HG02870 (cell line): ENCODE data around the gene POLE3.
"Not testable (repeated sequence)": the region's sequence is repeated elsewhere in the genome, so short reads cannot be mapped to it uniquely, and the experiment has no call there.

Experiments used
- ATAC-seq: cut with Tn5 transposase; IDR thresholded peaks from one replicate; pipeline ENCODE4 v1.9.1; 2021; ENCODE audit warnings: mild to moderate bottlenecking, moderate library complexity; ENCODE audit not compliant: unreplicated experiment

Gene POLE3

GRCh38 chr9:113379094-113379828 is 31.2 kb downstream of the POLE3 start:
- not testable (repeated sequence) for ATAC-seq

- peak; percentile 69 for ATAC-seq
Measured at GRCh38 chr9:113376634-113377567, 33.6 kb downstream of the POLE3 start, which contains the start of gene HDHD3. Gene HDHD3, minus strand, starts transcription at chr9:113376986. Its CDS starts 2,632 bp downstream, at chr9:113374354.

DNA sequence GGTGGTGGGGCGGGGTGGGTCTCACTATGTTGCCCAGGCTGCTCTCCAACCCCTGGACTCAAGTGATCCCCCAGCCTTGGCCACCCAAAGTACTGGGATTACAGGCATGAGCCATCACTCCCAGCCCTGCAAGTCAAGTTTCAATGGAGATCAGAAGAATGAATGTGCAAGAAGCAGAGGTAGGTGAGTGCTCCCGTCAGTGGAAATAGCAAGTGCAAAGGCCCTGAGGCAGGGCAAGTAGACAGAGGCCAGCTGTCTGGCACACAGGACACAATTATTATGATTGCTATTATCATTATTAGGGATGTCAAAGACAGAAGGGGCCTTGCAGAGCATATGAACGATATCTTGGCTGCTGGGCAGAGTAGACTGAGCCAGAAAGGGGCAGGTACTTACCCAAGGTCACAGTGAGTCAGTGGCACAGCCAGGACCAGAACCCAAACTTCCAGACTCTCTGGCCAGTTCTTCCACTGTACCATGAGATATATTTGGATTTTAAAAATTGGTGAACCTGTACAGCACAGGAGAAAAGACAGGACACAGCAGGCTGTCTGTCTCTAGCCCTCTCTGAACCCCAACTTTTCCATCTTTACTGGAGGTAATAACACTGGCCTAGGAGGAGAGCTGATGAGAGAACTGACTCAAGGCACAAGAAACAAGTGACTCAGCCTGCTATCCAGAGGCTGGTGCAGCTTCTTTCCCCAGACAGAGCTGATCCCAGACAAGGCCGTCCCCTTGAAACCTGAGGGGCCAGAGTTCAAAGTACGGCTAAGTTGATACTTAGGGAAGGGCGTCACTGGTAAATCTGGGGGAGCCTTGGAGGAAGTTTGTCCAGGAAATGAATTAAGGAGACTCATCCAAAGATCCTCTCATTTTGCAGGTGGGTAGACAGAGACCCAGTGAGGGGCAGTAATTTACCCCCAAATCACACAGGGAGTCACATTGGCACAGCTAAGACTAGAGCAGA is 35.1 kb downstream of the POLE3 start:
- ATAC-seq = no peak

DNA sequence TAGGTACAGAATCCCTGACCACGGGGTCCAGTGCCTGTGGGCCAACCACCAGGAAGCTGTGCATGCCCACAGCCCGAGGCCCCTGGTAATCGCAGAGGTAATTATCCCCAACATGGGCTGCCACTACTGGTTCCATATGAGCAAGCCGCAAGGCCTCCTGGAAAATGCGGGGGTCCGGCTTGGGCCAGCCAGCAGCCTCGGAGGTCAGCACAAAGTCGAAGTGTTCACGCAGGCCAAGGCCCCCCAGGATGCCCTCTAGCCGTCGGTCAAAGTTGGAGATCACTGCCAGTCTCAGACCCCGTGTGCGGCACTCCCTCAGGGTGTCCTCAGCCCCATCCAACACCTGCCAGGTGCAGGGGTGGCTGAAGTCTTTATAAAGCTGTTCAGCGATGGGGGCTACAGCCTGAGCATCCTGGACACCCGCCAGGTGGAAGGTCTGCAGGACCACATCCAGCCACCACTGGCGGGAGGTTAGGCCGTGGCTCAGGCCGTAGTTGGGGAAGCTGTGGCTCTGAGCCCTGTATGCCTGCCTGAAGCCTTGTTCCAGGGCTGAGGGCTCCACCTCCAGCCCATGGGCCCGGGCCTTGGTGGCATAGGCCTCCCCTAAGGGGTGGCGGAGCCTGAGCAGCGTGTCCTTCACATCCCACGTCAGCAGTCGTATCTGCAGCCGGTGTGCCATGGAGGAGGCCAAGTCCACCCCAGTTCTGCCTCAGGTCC is 36.6 kb downstream of the POLE3 start:
- ATAC-seq = no peak

- no peak for ATAC-seq
Measured at GRCh38 chr9:113373256-113373655, 37.2 kb downstream of the POLE3 start.

DNA sequence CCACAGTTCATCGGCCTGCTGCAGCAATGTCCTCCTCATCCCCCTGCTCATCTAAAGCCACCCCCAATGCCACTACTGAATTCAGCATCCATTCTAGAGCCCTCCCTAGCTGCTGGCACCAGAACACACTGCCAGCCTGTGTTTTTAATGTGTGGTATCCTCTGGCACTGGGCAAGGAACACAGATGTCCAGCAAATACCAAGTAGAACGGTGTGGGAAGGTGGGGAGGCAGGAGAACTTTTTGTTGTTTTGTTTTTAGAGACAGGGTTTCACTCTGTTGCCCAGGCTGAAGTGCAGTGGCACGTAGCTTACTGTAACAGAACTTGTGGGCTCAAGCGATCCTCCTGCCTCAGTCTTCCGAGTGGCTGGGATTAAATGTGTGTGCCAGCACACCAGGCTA is 38.4 kb downstream of the POLE3 start:
- no peak for ATAC-seq

DNA sequence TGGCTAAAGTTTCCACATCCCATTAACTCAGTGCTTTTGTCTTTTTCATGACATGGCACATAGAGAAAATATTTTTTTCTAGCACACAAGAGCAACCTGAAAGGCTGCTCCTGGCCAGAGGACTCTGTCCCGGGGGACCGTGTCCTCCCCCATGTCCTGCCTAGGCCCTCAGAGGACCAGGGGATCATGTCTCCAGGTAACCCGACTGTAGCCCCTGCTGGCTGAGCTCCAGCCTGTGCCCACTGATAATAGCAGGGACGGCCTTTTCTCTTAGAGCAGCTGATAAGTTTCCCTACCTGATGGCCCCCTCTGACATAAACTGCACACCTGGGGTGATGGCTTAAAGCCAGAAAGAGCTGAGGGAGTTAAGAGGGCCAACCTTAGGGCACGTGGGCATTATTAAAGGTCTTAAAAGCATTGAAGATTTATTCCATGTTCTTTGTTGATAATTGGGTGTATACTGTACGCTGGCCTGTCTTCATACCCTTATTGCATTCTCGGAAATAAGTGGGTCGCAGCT is 39.6 kb downstream of the POLE3 start:
- ATAC-seq = no peak

GRCh38 chr9:113369855-113370140 is 40.7 kb downstream of the POLE3 start:
- no peak for ATAC-seq

DNA sequence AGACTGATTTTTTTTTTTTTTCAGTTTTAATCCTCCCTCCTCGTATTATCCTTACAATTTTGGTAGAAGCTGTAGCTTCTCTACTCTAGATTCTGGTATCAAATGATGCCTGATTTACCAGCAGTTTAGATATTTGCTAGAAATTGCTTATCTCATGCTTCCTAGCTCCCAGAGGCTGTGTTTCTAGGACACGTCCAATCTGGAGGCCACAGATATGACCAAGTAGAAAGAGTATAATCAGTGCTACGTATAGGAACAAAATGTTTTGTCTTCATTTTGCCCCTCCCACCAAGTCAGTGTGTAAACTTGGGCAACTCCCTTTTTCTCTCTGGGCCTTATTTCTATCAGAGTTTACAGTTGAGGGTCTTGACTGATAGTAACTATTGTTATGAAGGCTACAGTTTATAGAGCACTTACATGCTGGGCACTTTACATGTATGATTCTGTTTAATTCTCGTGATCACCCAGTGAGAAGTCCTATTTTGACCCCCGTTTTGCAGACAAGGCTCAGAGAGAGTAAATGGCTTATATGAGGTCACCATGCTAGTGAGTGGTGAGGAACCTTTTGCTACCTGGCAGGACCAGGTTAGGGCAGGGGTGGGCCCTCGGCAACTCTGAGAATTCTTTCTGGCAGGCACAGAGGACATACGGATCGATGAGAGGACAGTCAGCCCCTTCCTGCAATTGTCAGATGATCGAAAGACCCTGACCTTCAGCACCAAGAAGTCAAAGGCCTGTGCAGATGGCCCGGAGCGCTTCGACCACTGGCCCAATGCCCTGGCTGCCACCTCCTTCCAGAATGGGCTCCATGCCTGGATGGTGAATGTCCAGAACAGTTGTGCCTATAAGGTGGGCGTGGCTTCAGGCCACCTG is 41.3 kb downstream of the POLE3 start:
- ATAC-seq = no peak

DNA sequence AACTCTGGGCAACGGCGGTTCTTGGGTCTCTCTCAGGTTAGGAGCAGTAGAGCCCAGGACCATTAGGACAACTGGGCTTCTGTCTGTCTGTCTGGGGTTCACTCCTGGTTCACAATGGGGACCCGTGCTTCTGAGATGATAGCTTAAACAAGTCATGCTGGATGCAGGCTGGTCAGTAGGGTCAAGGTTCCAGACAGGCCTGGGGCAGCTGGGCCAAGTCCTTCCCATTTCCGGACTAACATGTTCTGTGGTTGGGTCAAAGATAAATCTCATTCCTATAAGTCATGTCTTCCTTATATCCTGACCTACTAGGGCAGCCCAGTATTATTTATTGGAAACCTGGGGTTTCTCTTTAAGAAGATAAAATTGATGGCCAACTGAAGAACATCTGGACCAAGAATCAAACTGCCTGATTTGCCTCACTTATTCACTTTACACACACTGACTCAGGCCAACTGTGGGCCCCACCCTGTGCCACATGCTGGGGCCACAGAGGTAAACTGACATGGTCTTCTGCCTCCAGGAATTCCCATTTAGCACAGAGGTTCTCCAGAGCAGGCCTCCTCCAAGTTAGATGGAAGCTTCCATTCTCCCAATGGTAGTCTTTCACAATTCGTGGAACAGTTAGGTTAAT is 42.0 kb downstream of the POLE3 start:
- ATAC-seq = no peak

DNA sequence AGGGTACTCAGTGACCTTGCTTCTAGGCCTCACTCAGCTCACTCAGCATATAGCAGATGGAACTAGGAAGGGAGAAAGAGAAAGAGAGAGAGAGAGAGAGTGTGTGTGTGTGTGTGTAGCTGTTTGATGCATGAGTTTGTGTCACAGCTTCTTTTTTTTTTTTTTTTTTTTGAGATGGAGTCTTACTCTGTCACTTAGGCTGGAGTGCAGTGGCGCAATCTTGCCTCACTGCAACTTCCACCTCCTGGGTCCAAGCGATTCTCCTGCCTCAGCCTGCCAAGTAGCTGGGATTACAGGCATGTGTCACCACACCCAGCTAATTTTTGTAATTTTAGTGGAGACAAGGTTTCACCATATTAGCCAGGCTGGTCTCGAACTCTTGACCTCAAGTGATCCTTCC is 44.8 kb downstream of the POLE3 start:
- ATAC-seq = not testable (repeated sequence)

DNA sequence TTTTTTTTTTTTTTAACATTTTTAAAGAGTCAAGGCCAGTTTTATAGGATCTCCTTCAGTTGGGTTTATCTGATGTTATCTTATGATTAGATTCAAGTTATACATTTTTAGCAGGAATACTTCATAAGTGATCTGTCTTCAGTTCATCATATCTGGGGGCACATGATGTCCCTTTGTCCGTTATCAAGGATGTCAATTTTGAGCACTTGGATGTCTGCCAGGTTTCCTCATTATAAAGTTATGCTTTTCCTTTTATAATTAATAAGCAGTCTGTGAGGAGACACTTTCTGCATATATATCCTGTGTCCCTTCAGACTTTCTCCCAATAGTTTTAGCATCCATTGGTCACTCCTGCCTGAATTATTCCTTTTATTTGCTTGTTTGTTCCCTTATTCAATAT is 45.5 kb downstream of the POLE3 start:
- ATAC-seq = no peak

- ATAC-seq = no peak
Measured at GRCh38 chr9:113363336-113363735, 47.1 kb downstream of the POLE3 start.

DNA sequence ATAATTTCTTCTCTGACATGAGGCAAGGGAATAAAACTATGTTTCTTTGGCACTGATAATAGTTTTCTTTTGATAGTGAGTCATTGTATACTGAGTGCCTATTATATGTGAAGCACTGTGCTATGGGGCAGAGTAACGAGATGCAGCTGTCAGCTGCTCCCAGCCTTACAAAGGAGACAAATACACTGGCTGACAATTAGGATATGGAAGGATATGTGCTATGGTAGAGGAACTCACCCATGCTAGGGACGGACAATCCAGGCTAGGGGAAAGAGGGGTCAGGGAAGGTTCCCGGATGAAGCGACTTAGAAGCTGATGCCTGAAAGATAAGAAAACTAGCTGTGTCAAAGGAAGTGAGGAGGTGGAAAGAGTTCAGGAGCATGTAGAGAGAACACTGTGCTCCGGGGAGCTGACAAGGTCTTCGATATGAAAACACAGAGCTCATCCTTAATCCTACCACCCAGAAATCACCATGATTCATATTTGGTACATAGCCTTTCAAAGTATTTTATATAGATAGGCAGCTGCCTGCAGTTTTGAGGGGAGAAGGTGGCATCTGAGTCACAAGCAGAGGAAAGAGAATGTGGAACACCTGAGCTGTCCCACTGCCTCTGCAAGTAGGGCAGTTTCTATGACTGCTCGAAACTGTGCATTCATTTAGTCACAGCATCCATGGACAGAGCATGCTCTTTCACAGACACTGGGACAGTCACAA is 49.0 kb downstream of the POLE3 start:
- no peak for ATAC-seq

DNA sequence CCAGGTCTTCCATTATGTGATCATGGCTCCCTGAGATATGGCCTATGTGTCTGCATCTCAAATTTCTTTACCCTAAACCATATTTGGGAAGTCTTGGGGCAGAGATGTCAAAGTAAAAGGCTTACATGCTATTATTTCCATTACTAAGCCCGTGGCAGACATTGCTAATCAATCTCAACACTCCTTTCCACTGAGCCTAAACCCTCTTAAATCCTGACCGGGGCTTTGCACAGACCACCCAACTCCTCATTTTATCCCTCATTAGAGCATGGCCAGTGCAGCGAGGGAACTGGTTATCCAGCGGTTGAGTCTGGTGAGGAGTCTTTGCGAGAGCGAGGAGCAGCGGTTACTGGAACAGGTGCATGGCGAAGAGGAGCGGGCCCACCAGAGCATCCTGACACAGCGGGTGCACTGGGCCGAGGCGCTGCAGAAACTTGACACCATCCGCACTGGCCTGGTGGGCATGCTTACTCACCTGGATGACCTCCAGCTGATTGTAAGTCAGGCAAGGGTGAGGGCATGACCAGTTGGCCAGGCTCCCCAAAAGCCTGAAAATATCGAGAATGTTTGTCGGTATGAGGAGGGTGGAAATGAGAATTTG is 50.1 kb downstream of the POLE3 start:
- ATAC-seq = no peak

DNA sequence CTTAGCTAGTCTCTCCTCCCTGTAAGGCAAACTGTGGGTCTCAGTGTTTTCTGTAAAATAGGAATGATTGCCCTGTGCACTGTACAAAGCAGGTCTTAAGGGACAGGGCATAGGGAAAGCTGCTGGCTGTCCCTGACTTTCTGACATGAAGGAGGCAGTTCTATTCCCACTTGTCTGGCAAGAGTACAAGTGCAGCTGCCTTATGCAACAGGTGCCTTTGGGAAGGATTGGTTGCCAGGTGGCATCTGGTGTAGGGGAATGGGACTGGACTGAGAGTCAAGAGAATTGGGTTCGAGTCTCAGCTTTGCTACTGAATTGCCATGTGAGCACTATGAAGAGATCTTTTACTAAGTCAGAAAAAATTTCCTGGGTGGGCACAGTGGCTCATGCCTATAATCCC is 51.1 kb downstream of the POLE3 start:
- ATAC-seq = no peak
